GM23338 (cell line): Measurements from ENCODE around the gene FKBP6. TPM values are rescaled to one million over a fixed set of nuclear protein-coding genes. Genes with fewer than 3 reads are reported as not detected.

Experiments
- ATAC-seq: fragments of 200-7000 bp; cut with Tn5 transposase; 3 replicates; pipeline ENCODE4 v1.9.1; 2020
- DNase-seq: peaks from one replicate; pipeline ENCODE4 v3.0.0-alpha.2; 2015; ENCODE audit warnings: low spot score
- H2AFZ ChIP-seq: fragments of 200-600 bp; sonication (generic); 2 replicates; pipeline ENCODE4 v1.8.0; 2016; ENCODE audit warnings: antibody characterized with exemption, mild to moderate bottlenecking, moderate library complexity
- H3F3A ChIP-seq: fragments of 200-600 bp; sonication (generic); replicated peaks from 2 replicates; pipeline ENCODE4 v1.8.0; 2017; ENCODE audit warnings: antibody characterized with exemption, mixed run types, low read depth
- H3K27ac ChIP-seq: fragments of 200-600 bp; sonication (generic); 2 replicates; pipeline ENCODE4 v1.6.1; 2016; ENCODE audit warnings: low read depth
- H3K27me3 ChIP-seq: fragments of 200-600 bp; sonication (generic); 2 replicates; pipeline ENCODE4 v1.8.0; 2016; ENCODE audit warnings: mild to moderate bottlenecking, mixed run types, moderate library complexity; ENCODE audit not compliant: insufficient read depth
- H3K36me3 ChIP-seq: fragments of 200-600 bp; sonication (generic); 2 replicates; pipeline ENCODE4 v1.8.0; 2016; ENCODE audit warnings: mild to moderate bottlenecking; ENCODE audit not compliant: insufficient read depth
- H3K4me1 ChIP-seq: fragments of 200-600 bp; sonication (generic); 2 replicates; pipeline ENCODE4 v1.8.0; 2016; ENCODE audit warnings: mild to moderate bottlenecking, moderate library complexity; ENCODE audit not compliant: insufficient read depth
- H3K4me2 ChIP-seq: fragments of 200-600 bp; sonication (generic); 2 replicates; pipeline ENCODE4 v1.7.1; 2017; ENCODE audit warnings: mixed run types
- H3K4me3 ChIP-seq: fragments of 200-600 bp; sonication (generic); 2 replicates; pipeline ENCODE4 v1.6.1; 2016; ENCODE audit warnings: mixed run types
- H3K79me2 ChIP-seq: fragments of 200-600 bp; sonication (generic); replicated peaks from 2 replicates; pipeline ENCODE4 v1.8.0; 2017; ENCODE audit warnings: mild to moderate bottlenecking; ENCODE audit not compliant: insufficient read depth
- H3K9me2 ChIP-seq: fragments of 200-600 bp; sonication (generic); 2 replicates; pipeline ENCODE4 v1.8.0; 2017; ENCODE audit not compliant: insufficient read depth
- H4K20me1 ChIP-seq: fragments of 200-600 bp; sonication (generic); replicated peaks from 2 replicates; pipeline ENCODE4 v1.8.0; 2017; ENCODE audit warnings: mild to moderate bottlenecking; ENCODE audit not compliant: insufficient read depth
- H3K27ac Mint-ChIP-seq: 2 replicates; pipeline ENCODE4 v1.8.0; 2020; ENCODE audit warnings: inconsistent platforms, mild to moderate bottlenecking, moderate library complexity, mixed read lengths
- H3K27me3 Mint-ChIP-seq: 3 replicates; pipeline ENCODE4 v1.8.0; 2022; ENCODE audit warnings: low read depth, mild to moderate bottlenecking, moderate library complexity, mixed read lengths, inconsistent platforms; ENCODE audit not compliant: insufficient read depth, poor library complexity
- H3K36me3 Mint-ChIP-seq: 3 replicates; pipeline ENCODE4 v1.8.0; 2021; ENCODE audit warnings: low read depth, mild to moderate bottlenecking, inconsistent platforms, moderate library complexity, mixed read lengths
- H3K4me1 Mint-ChIP-seq: 3 replicates; pipeline ENCODE4 v1.8.0; 2020; ENCODE audit warnings: mild to moderate bottlenecking, inconsistent platforms, mixed read lengths
- H3K4me3 Mint-ChIP-seq: 3 replicates; pipeline ENCODE4 v1.8.0; 2021; ENCODE audit warnings: moderate library complexity, mild to moderate bottlenecking, inconsistent platforms, mixed read lengths
- H3K9me3 Mint-ChIP-seq: 3 replicates; pipeline ENCODE4 v1.8.0; 2020; ENCODE audit warnings: moderate library complexity, mild to moderate bottlenecking, inconsistent platforms, mixed read lengths
- EZH2 ChIP-seq: fragments of 200-600 bp; sonication (generic); IDR thresholded peaks from one replicate; pipeline ENCODE4 v1.8.0; 2017; ENCODE audit warnings: antibody characterized with exemption, mild to moderate bottlenecking, low read depth; ENCODE audit not compliant: unreplicated experiment
- EZH2phosphoT487 ChIP-seq: fragments of 200-600 bp; sonication (generic); IDR thresholded peaks from one replicate; pipeline ENCODE4 v1.8.1; 2018; ENCODE audit warnings: antibody characterized with exemption; ENCODE audit not compliant: unreplicated experiment
- STAT1 ChIP-seq: IDR thresholded peaks from one replicate; pipeline ENCODE4 v1.6.1; 2016; ENCODE audit warnings: antibody characterized with exemption; ENCODE audit not compliant: unreplicated experiment
- polyA plus RNA-seq: library from polyadenylated mRNA; unstranded; fragments of >200 nt; fragmentation: Nextera tagmentation; extraction: Ambion mirVana; gene quantifications from 2 replicates; pipeline ENCODE4 v1.2.1, GENCODE V29; 2016
- total RNA-seq: library from RNA; depleted of rRNA; stranded (reverse); fragments of >200 nt; shearing (Covaris generic); gene quantifications from 2 replicates; pipeline ENCODE4 v1.2.3, GENCODE V29; 2014
- TF ChIP-seq, protein P1 (sequence below): fragments of 250-450 bp; sonication (Bioruptor Pico); IDR thresholded peaks from 2 replicates; pipeline ENCODE4 v1.5.0; 2020; ENCODE audit warnings: mild to moderate bottlenecking, moderate library complexity
- TF ChIP-seq, protein P2 (sequence below): IDR thresholded peaks from 2 replicates; pipeline ENCODE4 v1.6.1; 2016; ENCODE audit warnings: antibody characterized with exemption
- TF ChIP-seq, protein P3 (sequence below), 2 experiments: fragments of 200-600 bp in 1 of 2; sonication (generic) in 1 of 2; conservative IDR thresholded peaks; 2 replicates each; pipeline versions ENCODE4 v1.5.1 to v1.6.1; 2016 to 2017; ENCODE audit warnings: antibody characterized with exemption in 2 of 2, low read depth in 2 of 2, mild to moderate bottlenecking in 2 of 2, moderate library complexity in 1 of 2

The FKBP6 gene
- total and polyA plus RNA-seq, 2 experiments from 2014 or later = 0.15 TPM; not detected in 1

DNA sequence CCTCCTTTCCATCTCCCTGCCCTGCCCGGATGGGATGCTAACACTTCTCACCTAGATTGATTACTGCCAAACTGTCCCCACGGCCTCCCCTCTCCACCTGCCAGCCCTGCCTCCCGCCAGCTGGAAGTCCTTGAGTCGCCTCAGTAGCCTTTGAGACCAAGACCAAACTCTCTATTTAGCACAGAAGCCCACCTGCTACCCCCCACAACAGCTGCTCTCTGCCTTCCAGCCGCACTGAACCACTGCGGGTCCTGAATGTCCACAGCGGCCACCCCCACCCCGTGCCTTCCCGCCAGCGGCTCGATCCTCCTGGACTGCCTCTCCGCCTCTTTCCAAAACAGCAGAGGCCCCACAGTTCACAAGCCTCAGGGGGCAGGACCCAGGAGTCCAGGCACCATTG lies 39.0 kb downstream of the FKBP6 start (continued):
- TF ChIP-seq, protein P1, sequence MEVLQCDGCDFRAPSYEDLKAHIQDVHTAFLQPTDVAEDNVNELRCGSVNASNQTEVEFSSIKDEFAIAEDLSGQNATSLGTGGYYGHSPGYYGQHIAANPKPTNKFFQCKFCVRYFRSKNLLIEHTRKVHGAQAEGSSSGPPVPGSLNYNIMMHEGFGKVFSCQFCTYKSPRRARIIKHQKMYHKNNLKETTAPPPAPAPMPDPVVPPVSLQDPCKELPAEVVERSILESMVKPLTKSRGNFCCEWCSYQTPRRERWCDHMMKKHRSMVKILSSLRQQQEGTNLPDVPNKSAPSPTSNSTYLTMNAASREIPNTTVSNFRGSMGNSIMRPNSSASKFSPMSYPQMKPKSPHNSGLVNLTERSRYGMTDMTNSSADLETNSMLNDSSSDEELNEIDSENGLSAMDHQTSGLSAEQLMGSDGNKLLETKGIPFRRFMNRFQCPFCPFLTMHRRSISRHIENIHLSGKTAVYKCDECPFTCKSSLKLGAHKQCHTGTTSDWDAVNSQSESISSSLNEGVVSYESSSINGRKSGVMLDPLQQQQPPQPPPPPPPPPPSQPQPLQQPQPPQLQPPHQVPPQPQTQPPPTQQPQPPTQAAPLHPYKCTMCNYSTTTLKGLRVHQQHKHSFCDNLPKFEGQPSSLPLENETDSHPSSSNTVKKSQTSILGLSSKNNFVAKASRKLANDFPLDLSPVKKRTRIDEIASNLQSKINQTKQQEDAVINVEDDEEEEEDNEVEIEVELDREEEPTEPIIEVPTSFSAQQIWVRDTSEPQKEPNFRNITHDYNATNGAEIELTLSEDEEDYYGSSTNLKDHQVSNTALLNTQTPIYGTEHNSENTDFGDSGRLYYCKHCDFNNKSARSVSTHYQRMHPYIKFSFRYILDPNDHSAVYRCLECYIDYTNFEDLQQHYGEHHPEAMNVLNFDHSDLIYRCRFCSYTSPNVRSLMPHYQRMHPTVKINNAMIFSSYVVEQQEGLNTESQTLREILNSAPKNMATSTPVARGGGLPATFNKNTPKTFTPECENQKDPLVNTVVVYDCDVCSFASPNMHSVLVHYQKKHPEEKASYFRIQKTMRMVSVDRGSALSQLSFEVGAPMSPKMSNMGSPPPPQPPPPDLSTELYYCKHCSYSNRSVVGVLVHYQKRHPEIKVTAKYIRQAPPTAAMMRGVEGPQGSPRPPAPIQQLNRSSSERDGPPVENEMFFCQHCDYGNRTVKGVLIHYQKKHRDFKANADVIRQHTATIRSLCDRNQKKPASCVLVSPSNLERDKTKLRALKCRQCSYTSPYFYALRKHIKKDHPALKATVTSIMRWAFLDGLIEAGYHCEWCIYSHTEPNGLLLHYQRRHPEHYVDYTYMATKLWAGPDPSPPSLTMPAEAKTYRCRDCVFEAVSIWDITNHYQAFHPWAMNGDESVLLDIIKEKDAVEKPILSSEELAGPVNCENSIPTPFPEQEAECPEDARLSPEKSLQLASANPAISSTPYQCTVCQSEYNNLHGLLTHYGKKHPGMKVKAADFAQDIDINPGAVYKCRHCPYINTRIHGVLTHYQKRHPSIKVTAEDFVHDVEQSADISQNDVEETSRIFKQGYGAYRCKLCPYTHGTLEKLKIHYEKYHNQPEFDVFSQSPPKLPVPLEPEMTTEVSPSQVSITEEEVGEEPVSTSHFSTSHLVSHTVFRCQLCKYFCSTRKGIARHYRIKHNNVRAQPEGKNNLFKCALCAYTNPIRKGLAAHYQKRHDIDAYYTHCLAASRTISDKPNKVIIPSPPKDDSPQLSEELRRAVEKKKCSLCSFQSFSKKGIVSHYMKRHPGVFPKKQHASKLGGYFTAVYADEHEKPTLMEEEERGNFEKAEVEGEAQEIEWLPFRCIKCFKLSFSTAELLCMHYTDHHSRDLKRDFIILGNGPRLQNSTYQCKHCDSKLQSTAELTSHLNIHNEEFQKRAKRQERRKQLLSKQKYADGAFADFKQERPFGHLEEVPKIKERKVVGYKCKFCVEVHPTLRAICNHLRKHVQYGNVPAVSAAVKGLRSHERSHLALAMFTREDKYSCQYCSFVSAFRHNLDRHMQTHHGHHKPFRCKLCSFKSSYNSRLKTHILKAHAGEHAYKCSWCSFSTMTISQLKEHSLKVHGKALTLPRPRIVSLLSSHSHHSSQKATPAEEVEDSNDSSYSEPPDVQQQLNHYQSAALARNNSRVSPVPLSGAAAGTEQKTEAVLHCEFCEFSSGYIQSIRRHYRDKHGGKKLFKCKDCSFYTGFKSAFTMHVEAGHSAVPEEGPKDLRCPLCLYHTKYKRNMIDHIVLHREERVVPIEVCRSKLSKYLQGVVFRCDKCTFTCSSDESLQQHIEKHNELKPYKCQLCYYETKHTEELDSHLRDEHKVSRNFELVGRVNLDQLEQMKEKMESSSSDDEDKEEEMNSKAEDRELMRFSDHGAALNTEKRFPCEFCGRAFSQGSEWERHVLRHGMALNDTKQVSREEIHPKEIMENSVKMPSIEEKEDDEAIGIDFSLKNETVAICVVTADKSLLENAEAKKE (CRISPR knock-in tag) = no peak
- TF ChIP-seq, protein P2, sequence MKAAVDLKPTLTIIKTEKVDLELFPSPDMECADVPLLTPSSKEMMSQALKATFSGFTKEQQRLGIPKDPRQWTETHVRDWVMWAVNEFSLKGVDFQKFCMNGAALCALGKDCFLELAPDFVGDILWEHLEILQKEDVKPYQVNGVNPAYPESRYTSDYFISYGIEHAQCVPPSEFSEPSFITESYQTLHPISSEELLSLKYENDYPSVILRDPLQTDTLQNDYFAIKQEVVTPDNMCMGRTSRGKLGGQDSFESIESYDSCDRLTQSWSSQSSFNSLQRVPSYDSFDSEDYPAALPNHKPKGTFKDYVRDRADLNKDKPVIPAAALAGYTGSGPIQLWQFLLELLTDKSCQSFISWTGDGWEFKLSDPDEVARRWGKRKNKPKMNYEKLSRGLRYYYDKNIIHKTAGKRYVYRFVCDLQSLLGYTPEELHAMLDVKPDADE = no peak
- no peak for TF ChIP-seq STAT1
- TF ChIP-seq, protein P3, sequence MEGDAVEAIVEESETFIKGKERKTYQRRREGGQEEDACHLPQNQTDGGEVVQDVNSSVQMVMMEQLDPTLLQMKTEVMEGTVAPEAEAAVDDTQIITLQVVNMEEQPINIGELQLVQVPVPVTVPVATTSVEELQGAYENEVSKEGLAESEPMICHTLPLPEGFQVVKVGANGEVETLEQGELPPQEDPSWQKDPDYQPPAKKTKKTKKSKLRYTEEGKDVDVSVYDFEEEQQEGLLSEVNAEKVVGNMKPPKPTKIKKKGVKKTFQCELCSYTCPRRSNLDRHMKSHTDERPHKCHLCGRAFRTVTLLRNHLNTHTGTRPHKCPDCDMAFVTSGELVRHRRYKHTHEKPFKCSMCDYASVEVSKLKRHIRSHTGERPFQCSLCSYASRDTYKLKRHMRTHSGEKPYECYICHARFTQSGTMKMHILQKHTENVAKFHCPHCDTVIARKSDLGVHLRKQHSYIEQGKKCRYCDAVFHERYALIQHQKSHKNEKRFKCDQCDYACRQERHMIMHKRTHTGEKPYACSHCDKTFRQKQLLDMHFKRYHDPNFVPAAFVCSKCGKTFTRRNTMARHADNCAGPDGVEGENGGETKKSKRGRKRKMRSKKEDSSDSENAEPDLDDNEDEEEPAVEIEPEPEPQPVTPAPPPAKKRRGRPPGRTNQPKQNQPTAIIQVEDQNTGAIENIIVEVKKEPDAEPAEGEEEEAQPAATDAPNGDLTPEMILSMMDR (conservative IDR thresholded peaks at IDR 0.05; ENCODE audit: low read depth in 2 of 2) = no peak

DNA sequence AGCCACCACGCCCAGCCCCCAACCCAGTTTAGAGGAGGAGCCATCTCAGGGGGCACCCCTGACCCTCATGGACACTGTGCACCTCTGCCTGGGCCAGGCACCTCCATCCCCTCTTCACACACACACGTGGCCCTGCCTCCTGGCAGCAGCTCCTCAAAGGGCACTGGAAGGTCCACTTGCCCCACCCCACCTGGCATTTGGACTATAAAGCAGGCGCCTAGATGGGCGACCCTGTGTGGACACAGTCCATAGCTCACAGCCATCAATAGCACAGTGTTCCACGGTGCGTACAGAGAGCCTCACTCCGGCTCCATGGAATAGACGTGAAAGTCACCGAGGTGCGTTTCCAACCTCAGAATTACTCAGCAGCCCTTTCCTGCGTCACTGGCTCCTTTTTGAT lies 41.0 kb downstream of the FKBP6 start:
- Histone ChIP-seq H3K4me1 (no peaks in the 10 kb centered on the region), H3K36me3 (no peaks in the 10 kb centered on the region), H3K4me3 (no peak overlapping the region), H3K27ac (no peak overlapping the region), H3K4me2 (no peak overlapping the region), H3F3A (no peaks in the 10 kb centered on the region), H4K20me1 (no peaks in the 10 kb centered on the region), H3K79me2 (no peaks in the 10 kb centered on the region), H3K27me3 (no peaks in the 10 kb centered on the region), H3K9me2 (no peaks in the 10 kb centered on the region), H2AFZ (no peak overlapping the region)
- Mint-ChIP-seq H3K27me3 (peaks cover 20% of the 10 kb centered on the region), H3K4me1 (peaks cover 2% of the 10 kb centered on the region; the same call in 1 of the 3 replicates), H3K27ac (no peak overlapping the region), H3K36me3 (no peaks in the 10 kb centered on the region), H3K4me3 (no peak overlapping the region), H3K9me3 (no peaks in the 10 kb centered on the region)
- ATAC-seq = no peak
- TF ChIP-seq EZH2phosphoT487 = no peak
- TF ChIP-seq, protein P1 (CRISPR knock-in tag) = no peak
- no peak for TF ChIP-seq EZH2
- no peak for DNase-seq
